A549 (cell line): ENCODE measurements around the gene SLC4A3. TPM values are rescaled to one million over a fixed set of nuclear protein-coding genes. Genes with fewer than 3 reads are reported as not detected.

ENCODE experiments used
- ATAC-seq, 2 experiments: fragments of 200-7000 bp in 1 of 2; fragments of >200 bp in 1 of 2; cut with Nextera tagmentation in 1 of 2; cut with Tn5 transposase in 1 of 2; 3 replicates each; pipeline versions ENCODE4 v1.8.0 to v1.9.1; 2018 to 2020; ENCODE audit warnings: mild to moderate bottlenecking in 1 of 2, moderate library complexity in 1 of 2
- CTCF ChIA-PET: fragments of 300-600 bp; sonication (Branson Sonifier 250); formaldehyde crosslinking; extraction: SDS; loops from one replicate; lab custom pipeline; 2021; ENCODE audit warnings: antibody characterized with exemption, inconsistent platforms; lab: Yijun Ruan, JAX
- POLR2A ChIA-PET: fragments of 350-600 bp; formaldehyde crosslinking; extraction: SDS; loops from one replicate; lab custom pipeline; 2021; ENCODE audit warnings: antibody characterized with exemption, inconsistent platforms; lab: Yijun Ruan, JAX
- DNase-seq, 2 experiments: peaks; one replicate each; pipeline versions ENCODE4 v3.0.0 to v3.0.0-alpha.2; 2011 to 2016; ENCODE audit warnings: low read depth in 1 of 2, low spot score in 1 of 2
- FAIRE-seq: peaks from 2 replicates; lab custom pipeline; 2011; peaks lifted over from hg19 to GRCh38; lab: Jason Lieb, UNC
- H3K27ac ChIP-seq, 2 experiments: fragments of >200 bp; sonication (Bioruptor Twin); formaldehyde crosslinking; 3 replicates each; pipeline ENCODE4 v1.5.1; 2016 to 2017
- H3K4me1 ChIP-seq: fragments of >200 bp; sonication (Bioruptor Twin); formaldehyde crosslinking; 3 replicates; pipeline ENCODE4 v1.6.1; 2016
- H3K4me2 ChIP-seq: fragments of >200 bp; sonication (Bioruptor Twin); formaldehyde crosslinking; 3 replicates; pipeline ENCODE4 v1.6.1; 2016
- H3K4me3 ChIP-seq: fragments of >200 bp; sonication (Bioruptor Twin); formaldehyde crosslinking; 3 replicates; pipeline ENCODE4 v1.5.1; 2016
- H3K9me3 ChIP-seq: fragments of >200 bp; sonication (Bioruptor Twin); formaldehyde crosslinking; 3 replicates; pipeline ENCODE4 v1.6.1; 2016
- BHLHE40 ChIP-seq: IDR thresholded peaks from 2 replicates; pipeline ENCODE4 v1.6.1; 2012; ENCODE audit warnings: low read depth, low read length, inconsistent platforms
- CBX2 ChIP-seq: fragments of 200-600 bp; sonication (generic); IDR thresholded peaks from 2 replicates; pipeline ENCODE4 v1.6.1; 2016; ENCODE audit warnings: low read depth, mild to moderate bottlenecking, borderline replicate concordance
- CHD4 ChIP-seq: fragments of 200-600 bp; sonication (generic); IDR thresholded peaks from 2 replicates; pipeline ENCODE4 v1.6.1; 2016; ENCODE audit warnings: antibody characterized with exemption, mild to moderate bottlenecking, borderline replicate concordance
- CTCF ChIP-seq: fragments of >200 bp; sonication (Bioruptor Twin); formaldehyde crosslinking; IDR thresholded peaks from 3 replicates; pipeline ENCODE4 v1.5.1; 2016
- E2F6 ChIP-seq: IDR thresholded peaks from 2 replicates; pipeline ENCODE4 v1.6.1; 2012; ENCODE audit warnings: low read depth, borderline replicate concordance
- EHMT2 ChIP-seq: fragments of 200-600 bp; sonication (generic); IDR thresholded peaks from 2 replicates; pipeline ENCODE4 v1.6.1; 2016; ENCODE audit warnings: antibody characterized with exemption, low read depth, mild to moderate bottlenecking, moderate library complexity
- EP300 ChIP-seq, 2 experiments: fragments of >200 bp; sonication (Bioruptor Twin); formaldehyde crosslinking; IDR thresholded peaks; 2 replicates in 1 of 2; 3 replicates in 1 of 2; pipeline ENCODE4 v1.6.1; 2016 to 2017
- ESRRA ChIP-seq: fragments of 150-350 bp; IDR thresholded peaks from 2 replicates; pipeline ENCODE4 v1.6.1; 2014; ENCODE audit warnings: mild to moderate bottlenecking, low read length, borderline replicate concordance
- FOSL2 ChIP-seq, 2 experiments: fragments of 450-650 bp in 1 of 2; fragments of >200 bp in 1 of 2; sonication (Bioruptor Twin) in 1 of 2; formaldehyde crosslinking; IDR thresholded peaks; 2 replicates each; pipeline versions ENCODE4 v1.5.0 to v1.6.1; 2016 to 2020; ENCODE audit warnings: mild to moderate bottlenecking in 1 of 2, moderate library complexity in 1 of 2
- JUN ChIP-seq, 2 experiments: fragments of >200 bp; sonication (Bioruptor Twin); formaldehyde crosslinking; IDR thresholded peaks; 2 replicates in 1 of 2; 3 replicates in 1 of 2; pipeline ENCODE4 v1.6.1; 2016 to 2017
- KDM5A ChIP-seq: fragments of 200-600 bp; sonication (generic); IDR thresholded peaks from 2 replicates; pipeline ENCODE4 v1.6.1; 2016; ENCODE audit warnings: antibody characterized with exemption, mild to moderate bottlenecking
- MAX ChIP-seq: IDR thresholded peaks from 2 replicates; pipeline ENCODE4 v1.6.1; 2012
- MAZ ChIP-seq: fragments of 150-350 bp; IDR thresholded peaks from 2 replicates; pipeline ENCODE4 v1.6.1; 2014; ENCODE audit warnings: antibody characterized with exemption, low read depth, low read length, borderline replicate concordance
- MYC ChIP-seq: IDR thresholded peaks from 2 replicates; pipeline ENCODE4 v1.6.1; 2012; ENCODE audit warnings: mild to moderate bottlenecking, inconsistent platforms, low read length, improper control_type of control experiment, borderline replicate concordance
- NFE2L2 ChIP-seq: fragments of 150-350 bp; conservative IDR thresholded peaks from 2 replicates; pipeline ENCODE4 v1.6.1; 2014; ENCODE audit warnings: low read length
- PBX3 ChIP-seq: IDR thresholded peaks from 2 replicates; pipeline ENCODE4 v1.6.1; 2012
- RCOR1 ChIP-seq: fragments of 150-350 bp; IDR thresholded peaks from 2 replicates; pipeline ENCODE4 v1.6.1; 2014; ENCODE audit warnings: antibody characterized with exemption, low read length, low read depth
- REST ChIP-seq: fragments of 200-600 bp; sonication (generic); IDR thresholded peaks from 2 replicates; pipeline ENCODE4 v1.6.1; 2016; ENCODE audit warnings: antibody characterized with exemption, mild to moderate bottlenecking, moderate library complexity
- RFX5 ChIP-seq: fragments of 450-650 bp; IDR thresholded peaks from 2 replicates; pipeline ENCODE4 v1.7.1; 2014; ENCODE audit warnings: antibody characterized with exemption, mild to moderate bottlenecking, moderate library complexity
- RNF2 ChIP-seq: fragments of 200-600 bp; sonication (generic); IDR thresholded peaks from 2 replicates; pipeline ENCODE4 v1.6.1; 2016; ENCODE audit warnings: low read depth, mild to moderate bottlenecking, antibody characterized with exemption, moderate library complexity, borderline replicate concordance
- SMC3 ChIP-seq: fragments of >200 bp; sonication (Bioruptor Twin); formaldehyde crosslinking; IDR thresholded peaks from 3 replicates; pipeline ENCODE4 v1.6.1; 2018; ENCODE audit warnings: inconsistent platforms
- TFCP2L1 ChIP-seq: fragments of 250-450 bp; sonication (Bioruptor Pico); IDR thresholded peaks from 2 replicates; pipeline ENCODE4 v1.5.0; 2021; ENCODE audit warnings: mild to moderate bottlenecking
- ZC3H11A ChIP-seq: fragments of 450-650 bp; IDR thresholded peaks from 2 replicates; pipeline ENCODE4 v1.6.1; 2014; ENCODE audit warnings: antibody characterized with exemption, mild to moderate bottlenecking
- WGBS: methylation state at CpG from one replicate; pipeline ENCODE4 v1.1.6; 2017; ENCODE audit errors: missing lambda C conversion rate; 5-methylcytosine and 5-hydroxymethylcytosine counted together
- polyA plus RNA-seq, 4 experiments: library from polyadenylated mRNA; depleted of rRNA in 3 of 4; stranded (reverse); fragments of >200 nt; fragmentation: RNase III in 1 of 4; extraction: RNeasy Plus Mini Kit Qiagen cat#74134 plus additional on column Dnase treatment in 1 of 4; gene quantifications; 2 replicates in 3 of 4; 3 replicates in 1 of 4; pipeline ENCODE4 v1.2.3, GENCODE V29; 2011 to 2017

SLC4A3 gene
- polyA plus RNA-seq, 2 of the 4 experiments (the other 2 are of a cell fraction) = 1.4 to 3.6 TPM

- Histone ChIP-seq H3K4me1 (no peaks in the 10 kb centered on the region), H3K27ac (no peak overlapping the region), H3K4me2 (no peak overlapping the region), H3K9me3 (peaks cover 21% of the 10 kb centered on the region), H3K4me3 (no peak overlapping the region)
- FAIRE-seq (no peak), DNase-seq (no peak), ATAC-seq (no peak)
- whole genome bisulfite sequencing = 42% methylated on average over 6 of the region's 6 CpGs
- CTCF ChIA-PET = interaction anchor here (0.9 to 3.2 kb wide), 3 partner anchors 23 to 71 kb away, joined by 3 to 12 read pairs (median 6); no protein-coding TSS in a partner anchor
- no peak for TF ChIP-seq SMC3
- TF ChIP-seq RFX5 = no peak
- no peak for TF ChIP-seq ESRRA
- TF ChIP-seq PBX3 = no peak
- no peak for TF ChIP-seq MAX
- no peak for TF ChIP-seq ZC3H11A
- no peak for TF ChIP-seq NFE2L2
- no peak for TF ChIP-seq BHLHE40
- no peak for TF ChIP-seq RCOR1
- no peak for TF ChIP-seq TFCP2L1 (CRISPR knock-in tag)
- TF ChIP-seq JUN (IDR thresholded peaks at IDR 0.05) = no peak
- TF ChIP-seq CTCF = no peak
- no peak for TF ChIP-seq KDM5A
- no peak for TF ChIP-seq RNF2
- TF ChIP-seq REST = no peak
- TF ChIP-seq E2F6 = no peak
- TF ChIP-seq, all 56 proteins: peak for 0
- POLR2A ChIA-PET = no interaction called here
These were observed 38.5 kb downstream of the SLC4A3 start for GRCh38 chr2:219665926-219666325.

- TF ChIP-seq EP300 (IDR thresholded peaks at IDR 0.05) (no peak), PBX3 (no peak), CBX2 (no peak), CHD4 (no peak), TFCP2L1 (CRISPR knock-in tag) (no peak), MAZ (no peak), EHMT2 (no peak), NFE2L2 (no peak), MYC (no peak), FOSL2 (IDR thresholded peaks at IDR 0.05) (no peak), FOSL2 (CRISPR knock-in tag; IDR thresholded peaks at IDR 0.05) (no peak)
- ChIA-PET POLR2A (no interaction called here), CTCF (interaction anchor here (0.9 kb wide), 1 partner anchor 21 kb away, joined by 3 read pairs; no protein-coding TSS in a partner anchor)
- Histone ChIP-seq H3K4me3 (no peak overlapping the region), H3K27ac (no peak overlapping the region), H3K4me2 (no peak overlapping the region), H3K9me3 (no peaks in the 10 kb centered on the region), H3K4me1 (no peaks in the 10 kb centered on the region)
- DNase-seq = no peak
- ATAC-seq = no peak
- 64% methylated on average over 15 of the region's 15 CpGs for WGBS
- no peak for FAIRE-seq
These were observed 40.9 kb downstream of the SLC4A3 start for GRCh38 chr2:219668316-219668715.
